GM12801 (cell line): ENCODE results near the gene DCLK1.

Experiments
- TF ChIP-seq, protein P1 (sequence below): IDR thresholded peaks from one replicate; pipeline ENCODE4 v1.5.1; 2011; ENCODE audit warnings: control low read depth; ENCODE audit not compliant: insufficient read length; ENCODE audit errors: extremely low read depth

Gene DCLK1

DNA sequence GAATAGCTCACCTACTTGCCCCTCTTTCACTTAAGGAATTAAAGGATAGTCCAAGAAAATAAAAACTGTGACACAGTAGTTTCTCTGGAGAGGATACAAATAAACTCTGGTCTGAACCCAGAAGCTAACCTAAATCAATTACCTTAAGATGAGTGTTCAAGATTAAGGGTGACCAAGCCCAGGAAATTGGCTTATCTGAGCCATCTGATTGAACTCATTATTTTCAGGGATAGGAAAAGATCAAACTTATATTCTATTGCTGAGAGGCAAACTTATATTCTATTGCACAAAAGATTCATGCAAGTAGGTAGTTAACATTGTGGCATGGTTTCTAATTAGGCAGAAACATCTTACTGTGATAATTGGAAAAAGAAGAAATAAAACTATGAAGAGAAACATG, 175.1 kb downstream of the DCLK1 start:
- TF ChIP-seq, protein P1, sequence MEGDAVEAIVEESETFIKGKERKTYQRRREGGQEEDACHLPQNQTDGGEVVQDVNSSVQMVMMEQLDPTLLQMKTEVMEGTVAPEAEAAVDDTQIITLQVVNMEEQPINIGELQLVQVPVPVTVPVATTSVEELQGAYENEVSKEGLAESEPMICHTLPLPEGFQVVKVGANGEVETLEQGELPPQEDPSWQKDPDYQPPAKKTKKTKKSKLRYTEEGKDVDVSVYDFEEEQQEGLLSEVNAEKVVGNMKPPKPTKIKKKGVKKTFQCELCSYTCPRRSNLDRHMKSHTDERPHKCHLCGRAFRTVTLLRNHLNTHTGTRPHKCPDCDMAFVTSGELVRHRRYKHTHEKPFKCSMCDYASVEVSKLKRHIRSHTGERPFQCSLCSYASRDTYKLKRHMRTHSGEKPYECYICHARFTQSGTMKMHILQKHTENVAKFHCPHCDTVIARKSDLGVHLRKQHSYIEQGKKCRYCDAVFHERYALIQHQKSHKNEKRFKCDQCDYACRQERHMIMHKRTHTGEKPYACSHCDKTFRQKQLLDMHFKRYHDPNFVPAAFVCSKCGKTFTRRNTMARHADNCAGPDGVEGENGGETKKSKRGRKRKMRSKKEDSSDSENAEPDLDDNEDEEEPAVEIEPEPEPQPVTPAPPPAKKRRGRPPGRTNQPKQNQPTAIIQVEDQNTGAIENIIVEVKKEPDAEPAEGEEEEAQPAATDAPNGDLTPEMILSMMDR = no peak

DNA sequence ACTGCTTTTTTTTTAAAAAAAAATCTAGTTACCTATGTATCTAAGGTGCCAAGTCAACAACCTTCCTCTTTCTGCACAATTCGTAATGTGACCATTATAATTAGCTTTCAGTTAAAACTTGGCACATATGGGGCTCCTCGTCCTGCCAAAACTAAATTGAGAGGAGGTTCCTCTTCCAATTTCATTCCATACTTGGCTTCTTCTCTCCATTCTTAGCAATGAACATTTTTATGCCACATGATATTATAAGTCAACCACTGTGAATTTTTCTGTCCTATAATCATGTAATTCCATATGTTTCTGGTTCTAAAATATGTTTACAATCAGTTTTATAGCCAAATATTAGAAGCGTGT, 177.0 kb downstream of the DCLK1 start:
- TF ChIP-seq, protein P1 = no peak

DNA sequence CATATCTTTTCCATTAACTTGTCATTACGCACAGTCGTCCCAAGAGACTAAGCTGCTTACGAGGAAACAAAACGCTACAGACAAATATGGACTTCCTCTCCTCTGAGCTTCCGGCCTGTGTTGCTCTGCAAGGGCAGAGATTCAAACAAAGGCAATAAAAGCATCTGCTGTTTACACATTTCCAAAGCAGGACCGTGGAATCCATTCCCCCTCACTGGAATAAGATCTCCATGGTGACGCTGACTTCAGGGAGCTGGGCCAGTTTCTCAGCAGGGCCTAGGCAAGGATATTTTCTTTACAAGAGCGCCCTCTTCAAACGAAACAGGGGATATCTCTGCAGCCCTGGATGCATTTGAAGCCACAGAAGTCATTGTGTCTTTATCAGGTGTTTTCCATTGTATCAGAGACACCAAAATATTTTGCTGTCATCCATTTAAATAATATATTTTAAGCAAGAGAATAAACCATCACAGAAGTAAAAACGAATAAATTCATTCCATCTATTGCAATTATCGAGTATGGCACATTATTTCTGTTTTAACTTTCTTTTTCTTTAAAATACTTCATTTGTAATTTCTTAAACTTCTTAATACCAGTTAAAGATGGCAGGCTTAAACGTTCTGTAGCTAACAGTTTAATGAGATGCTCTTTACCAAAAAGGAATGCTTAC, 177.5 kb downstream of the DCLK1 start:
- TF ChIP-seq, protein P1 = no peak

DNA sequence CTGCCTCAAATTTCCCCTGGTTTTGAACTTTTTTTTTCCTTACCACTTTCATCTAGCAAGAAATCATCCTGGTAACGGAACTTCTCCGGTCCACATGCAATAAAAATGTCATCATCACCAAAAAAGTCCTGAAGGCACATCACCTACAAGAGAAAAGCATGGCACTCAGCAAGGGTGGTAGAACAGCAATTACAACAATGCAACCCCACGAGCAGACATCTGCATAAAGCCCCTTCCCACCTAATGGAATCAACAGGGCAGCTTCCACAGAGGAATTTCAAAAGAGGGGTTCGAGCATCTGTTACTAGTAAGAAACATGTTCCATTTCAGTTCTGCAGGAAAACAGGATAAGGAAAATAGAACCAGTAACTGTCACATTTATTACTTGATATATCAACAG, 183.9 kb downstream of the DCLK1 start:
- TF ChIP-seq, protein P1 = no peak

DNA sequence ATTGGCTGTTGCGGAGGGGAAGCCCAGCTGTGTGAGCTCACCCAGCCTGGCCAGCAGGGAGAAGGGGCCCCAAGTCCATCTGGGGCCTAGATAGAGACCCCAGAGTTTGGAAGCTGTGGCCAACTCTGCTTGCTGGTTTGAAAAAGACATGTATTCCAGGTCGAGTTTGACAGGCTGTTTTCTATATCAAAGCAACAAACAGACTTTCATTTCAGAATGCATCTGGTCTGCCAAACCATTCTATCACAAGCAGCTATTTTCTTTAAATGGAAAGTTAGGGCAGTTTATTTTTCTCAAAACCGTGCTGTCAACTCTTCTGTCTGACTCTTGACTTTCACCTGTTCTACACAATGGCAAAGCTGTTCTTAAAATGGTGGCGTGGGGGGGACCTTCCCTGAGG, 185.8 kb downstream of the DCLK1 start:
- TF ChIP-seq, protein P1 = no peak

DNA sequence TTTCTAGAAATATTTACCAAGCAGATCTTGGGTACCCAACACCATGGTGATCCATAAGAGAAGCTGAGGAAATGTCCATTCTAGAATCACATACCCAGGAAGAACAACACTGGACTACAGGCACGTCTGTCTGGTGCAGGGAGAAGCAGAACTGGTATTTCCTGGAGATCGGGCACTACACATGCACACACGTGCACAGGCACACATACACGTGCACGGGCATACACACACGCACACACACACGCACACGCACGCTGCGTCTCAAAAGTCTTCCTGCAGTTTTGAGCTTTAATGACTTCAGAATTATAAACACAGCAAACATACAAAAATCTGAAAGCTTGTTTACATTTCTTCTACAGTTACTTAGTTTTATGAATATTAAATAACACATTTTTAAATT, 189.8 kb downstream of the DCLK1 start:
- TF ChIP-seq, protein P1 = no peak

DNA sequence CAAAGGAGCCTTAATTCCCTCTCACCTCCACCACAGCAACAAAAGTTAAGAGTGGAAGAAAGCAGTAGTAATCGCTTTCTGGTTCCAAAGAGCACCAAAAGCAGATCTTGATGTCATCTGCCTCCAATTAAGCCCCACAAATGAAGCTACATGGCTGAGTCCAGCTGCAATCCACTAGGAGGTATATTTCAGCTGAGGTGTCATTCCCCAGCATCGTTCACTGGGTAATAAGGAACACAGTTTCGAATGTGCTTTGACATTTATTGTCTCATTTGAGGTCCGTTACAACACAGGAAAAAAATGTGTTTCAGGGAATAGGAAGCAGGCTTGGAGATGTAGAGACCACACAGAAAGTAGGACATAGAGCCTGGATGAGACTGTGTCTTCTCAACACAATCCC, 190.4 kb downstream of the DCLK1 start:
- TF ChIP-seq, protein P1 = no peak
